LNCaP clone FGC (cell line): ENCODE measurements around the gene SLC48A1.

ENCODE experiments used
- DNase-seq: peaks from one replicate; pipeline ENCODE4 v3.0.0-alpha.2; 2011; ENCODE audit warnings: low read depth
- H3K4me3 ChIP-seq: 2 replicates; pipeline ENCODE4 v1.5.1; 2011; ENCODE audit warnings: mild to moderate bottlenecking, low read depth, low read length, control low read depth
- TF ChIP-seq, protein P1 (sequence below): IDR thresholded peaks from 2 replicates; pipeline ENCODE4 v1.5.1; 2012; ENCODE audit warnings: mild to moderate bottlenecking; ENCODE audit not compliant: control insufficient read depth, insufficient read depth; ENCODE audit errors: extremely low read depth

Gene SLC48A1

GRCh38 chr12:47772738-47773061, 338 bp upstream of the SLC48A1 start:
- no peak for DNase-seq
- peak overlapping the region; percentile 64 for H3K4me3 ChIP-seq
- TF ChIP-seq, protein P1, sequence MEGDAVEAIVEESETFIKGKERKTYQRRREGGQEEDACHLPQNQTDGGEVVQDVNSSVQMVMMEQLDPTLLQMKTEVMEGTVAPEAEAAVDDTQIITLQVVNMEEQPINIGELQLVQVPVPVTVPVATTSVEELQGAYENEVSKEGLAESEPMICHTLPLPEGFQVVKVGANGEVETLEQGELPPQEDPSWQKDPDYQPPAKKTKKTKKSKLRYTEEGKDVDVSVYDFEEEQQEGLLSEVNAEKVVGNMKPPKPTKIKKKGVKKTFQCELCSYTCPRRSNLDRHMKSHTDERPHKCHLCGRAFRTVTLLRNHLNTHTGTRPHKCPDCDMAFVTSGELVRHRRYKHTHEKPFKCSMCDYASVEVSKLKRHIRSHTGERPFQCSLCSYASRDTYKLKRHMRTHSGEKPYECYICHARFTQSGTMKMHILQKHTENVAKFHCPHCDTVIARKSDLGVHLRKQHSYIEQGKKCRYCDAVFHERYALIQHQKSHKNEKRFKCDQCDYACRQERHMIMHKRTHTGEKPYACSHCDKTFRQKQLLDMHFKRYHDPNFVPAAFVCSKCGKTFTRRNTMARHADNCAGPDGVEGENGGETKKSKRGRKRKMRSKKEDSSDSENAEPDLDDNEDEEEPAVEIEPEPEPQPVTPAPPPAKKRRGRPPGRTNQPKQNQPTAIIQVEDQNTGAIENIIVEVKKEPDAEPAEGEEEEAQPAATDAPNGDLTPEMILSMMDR = no peak

GRCh38 chr12:47773858-47774580, 981 bp downstream of the SLC48A1 start:
- no peak for DNase-seq
- H3K4me3 ChIP-seq = peak overlapping the region; percentile 64
- TF ChIP-seq, protein P1 = no peak

DNA sequence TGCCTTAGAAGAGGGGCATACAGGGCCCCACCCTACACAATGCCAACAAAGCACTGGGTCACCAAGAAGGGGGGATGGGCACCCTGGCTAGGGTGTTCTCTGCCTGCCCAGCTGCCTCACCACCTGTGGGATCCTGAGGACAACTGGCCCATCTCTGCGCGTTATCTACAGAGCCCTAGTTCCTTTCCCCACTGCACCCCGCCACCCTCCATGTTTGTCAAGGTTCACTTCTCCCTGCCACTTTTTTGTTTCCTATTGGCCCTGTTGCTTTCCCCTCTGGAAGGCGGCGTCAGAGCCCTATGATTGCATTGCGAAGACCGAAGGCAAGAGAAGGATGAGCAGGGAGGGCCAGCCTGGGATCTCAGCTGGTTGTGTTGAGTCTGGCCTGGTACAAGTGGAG, 1.6 kb downstream of the SLC48A1 start:
- no peak for DNase-seq
- TF ChIP-seq, protein P1 = no peak
- H3K4me3 ChIP-seq = no peak overlapping the region

DNA sequence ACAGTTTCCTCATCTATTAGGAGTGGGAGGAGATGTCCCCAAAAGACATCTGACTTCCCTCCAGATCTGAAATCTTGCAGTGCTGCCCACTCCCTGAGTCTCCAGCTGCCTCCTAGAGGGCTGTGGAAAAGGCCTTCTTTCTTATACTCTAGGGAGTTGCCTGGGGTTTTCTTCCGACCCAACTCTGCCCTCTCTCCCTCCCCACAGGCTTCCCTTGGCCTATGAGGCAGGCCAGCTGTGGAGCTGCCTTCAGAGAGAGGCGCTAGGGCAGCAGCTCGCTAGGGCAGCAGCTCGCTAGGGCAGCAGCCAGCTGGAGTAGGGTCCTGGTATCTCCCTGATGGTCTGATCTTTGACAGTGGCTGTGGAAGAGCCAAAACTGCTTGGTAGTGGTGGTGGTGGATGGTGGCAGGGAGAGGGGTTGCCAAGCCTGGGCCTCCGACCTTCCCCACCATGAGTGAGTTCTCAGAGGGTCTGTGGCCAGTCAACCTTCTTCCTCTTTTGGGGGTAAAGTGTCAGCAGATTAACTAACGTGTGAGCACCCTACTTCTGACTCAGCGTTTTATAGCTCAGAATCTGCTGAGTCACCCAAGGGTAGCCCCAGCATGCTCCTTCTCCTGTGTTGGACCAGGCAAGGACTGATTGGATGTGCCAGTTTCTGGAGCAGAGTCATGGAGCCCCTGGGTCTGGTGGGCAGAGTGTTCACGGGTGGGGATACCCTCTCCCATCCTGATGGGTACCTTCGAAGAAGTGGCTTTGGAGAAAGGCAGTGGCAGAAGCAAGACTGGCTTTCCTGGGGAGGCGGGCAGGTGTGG, 2.3 kb downstream of the SLC48A1 start:
- TF ChIP-seq, protein P1 = no peak
- no peak overlapping the region for H3K4me3 ChIP-seq
- DNase-seq = no peak

- TF ChIP-seq, protein P1 = no peak
- DNase-seq = no peak
- no peak overlapping the region for H3K4me3 ChIP-seq
Measured at GRCh38 chr12:47776471-47777143, 3.6 kb downstream of the SLC48A1 start.

- no peak overlapping the region for H3K4me3 ChIP-seq
- no peak for DNase-seq
- TF ChIP-seq, protein P1 = no peak
Measured at GRCh38 chr12:47777151-47777550, 4.1 kb downstream of the SLC48A1 start.
